GM12892 (cell line): ENCODE data around the gene ARHGAP26.

Experiments used
- POLR2A ChIP-seq: IDR thresholded peaks from 2 replicates; pipeline ENCODE4 v1.6.1; 2011; ENCODE audit warnings: low read depth, low read length, control low read depth
- POLR2AphosphoS5 ChIP-seq: IDR thresholded peaks from 2 replicates; pipeline ENCODE4 v1.6.1; 2011; ENCODE audit warnings: low read depth, low read length, control low read depth
- TAF1 ChIP-seq: IDR thresholded peaks from 2 replicates; pipeline ENCODE4 v1.6.1; 2011; ENCODE audit warnings: low read depth, mild to moderate bottlenecking, control low read depth, low read length, borderline replicate concordance

- no peak for TF ChIP-seq POLR2A
- no peak for TF ChIP-seq POLR2AphosphoS5
- no peak for TF ChIP-seq TAF1
These were observed 271.3 kb downstream of the ARHGAP26 start for GRCh38 chr5:143041461-143041860.
